Measurements from ENCODE around the gene ZNF48.

The ZNF48 gene

GRCh38 chr16:30365200-30365599, 30.0 kb upstream of the ZNF48 start:
- no peak for DNase-seq (ENCODE audit: low read depth, low spot score)
- H3K36me3 ChIP-seq (ENCODE audit: insufficient read depth, low read length): peaks cover 25% of the 10 kb centered on the region; the same call in 1 of the 2 replicates
- no peaks in the 10 kb centered on the region for H3K9me3 ChIP-seq (ENCODE audit: low read depth, low read length)
- H3K9ac ChIP-seq (ENCODE audit: insufficient read length): no peak overlapping the region
- no peak for TF ChIP-seq EZH2 (IDR thresholded peaks at IDR 0.05)
- no peak for TF ChIP-seq FOXP2 (optimal IDR thresholded peaks at IDR 0.05; ENCODE audit: control extremely low read depth, extremely low read length, insufficient read depth)
- no peak for TF ChIP-seq POLR2AphosphoS5 (IDR thresholded peaks at IDR 0.05; ENCODE audit: borderline replicate concordance, low read depth, low read length)
- no peak overlapping the region for H3K27ac ChIP-seq
- no peak overlapping the region for H3K4me3 ChIP-seq

- Histone ChIP-seq H3K9ac (ENCODE audit: insufficient read length) (no peak overlapping the region), H3K27ac (no peak overlapping the region), H3K4me3 (no peak overlapping the region), H3K36me3 (ENCODE audit: insufficient read depth, low read length) (peaks cover 25% of the 10 kb centered on the region; the same call in 1 of the 2 replicates), H3K9me3 (ENCODE audit: low read depth, low read length) (no peaks in the 10 kb centered on the region)
- TF ChIP-seq POLR2AphosphoS5 (IDR thresholded peaks at IDR 0.05; ENCODE audit: borderline replicate concordance, low read depth, low read length) (no peak), EZH2 (IDR thresholded peaks at IDR 0.05) (no peak), FOXP2 (optimal IDR thresholded peaks at IDR 0.05; ENCODE audit: control extremely low read depth, extremely low read length, insufficient read depth) (no peak)
- DNase-seq (ENCODE audit: low read depth, low spot score): no peak
Observed at GRCh38 chr16:30366511-30366910, 28.7 kb upstream of the ZNF48 start.

GRCh38 chr16:30367349-30368009, 27.7 kb upstream of the ZNF48 start:
- no peak for DNase-seq (ENCODE audit: low read depth, low spot score)
- TF ChIP-seq EZH2 (IDR thresholded peaks at IDR 0.05): no peak
- no peak for TF ChIP-seq FOXP2 (optimal IDR thresholded peaks at IDR 0.05; ENCODE audit: control extremely low read depth, extremely low read length, insufficient read depth)
- TF ChIP-seq POLR2AphosphoS5 (IDR thresholded peaks at IDR 0.05; ENCODE audit: borderline replicate concordance, low read depth, low read length): no peak
- Histone ChIP-seq H3K9ac (ENCODE audit: insufficient read length) (peak overlapping the region; percentile 78), H3K9me3 (ENCODE audit: low read depth, low read length) (no peaks in the 10 kb centered on the region), H3K4me3 (peak overlapping the region; percentile 82), H3K27ac (no peak overlapping the region), H3K36me3 (ENCODE audit: insufficient read depth, low read length) (peaks cover 22% of the 10 kb centered on the region; the same call in 1 of the 2 replicates)

- Histone ChIP-seq H3K27ac (no peak overlapping the region), H3K9me3 (ENCODE audit: low read depth, low read length) (no peaks in the 10 kb centered on the region), H3K4me3 (peak overlapping the region; percentile 82), H3K9ac (ENCODE audit: insufficient read length) (peak overlapping the region; percentile 78), H3K36me3 (ENCODE audit: insufficient read depth, low read length) (peaks cover 16% of the 10 kb centered on the region; the same call in 1 of the 2 replicates)
- TF ChIP-seq EZH2 (IDR thresholded peaks at IDR 0.05) (no peak), FOXP2 (optimal IDR thresholded peaks at IDR 0.05; ENCODE audit: control extremely low read depth, extremely low read length, insufficient read depth) (no peak), POLR2AphosphoS5 (IDR thresholded peaks at IDR 0.05; ENCODE audit: borderline replicate concordance, low read depth, low read length) (no peak)
- DNase-seq (ENCODE audit: low read depth, low spot score): no peak
Observed at GRCh38 chr16:30368122-30368791, 27.0 kb upstream of the ZNF48 start.

GRCh38 chr16:30368792-30369090, 26.5 kb upstream of the ZNF48 start:
- Histone ChIP-seq H3K27ac (no peak overlapping the region), H3K9ac (ENCODE audit: insufficient read length) (peak overlapping the region; percentile 78), H3K36me3 (ENCODE audit: insufficient read depth, low read length) (peaks cover 16% of the 10 kb centered on the region; the same call in 1 of the 2 replicates), H3K9me3 (ENCODE audit: low read depth, low read length) (no peaks in the 10 kb centered on the region), H3K4me3 (peak overlapping the region; percentile 82)
- no peak for DNase-seq (ENCODE audit: low read depth, low spot score)
- no peak for TF ChIP-seq POLR2AphosphoS5 (IDR thresholded peaks at IDR 0.05; ENCODE audit: borderline replicate concordance, low read depth, low read length)
- no peak for TF ChIP-seq FOXP2 (optimal IDR thresholded peaks at IDR 0.05; ENCODE audit: control extremely low read depth, extremely low read length, insufficient read depth)
- no peak for TF ChIP-seq EZH2 (IDR thresholded peaks at IDR 0.05)

GRCh38 chr16:30369091-30369937, 25.9 kb upstream of the ZNF48 start:
- peaks cover 15% of the 10 kb centered on the region; the same call in 1 of the 2 replicates for H3K36me3 ChIP-seq (ENCODE audit: insufficient read depth, low read length)
- DNase-seq (ENCODE audit: low read depth, low spot score): no peak
- H3K4me3 ChIP-seq: peak overlapping the region; percentile 82
- no peaks in the 10 kb centered on the region for H3K9me3 ChIP-seq (ENCODE audit: low read depth, low read length)
- TF ChIP-seq EZH2 (IDR thresholded peaks at IDR 0.05) (no peak), POLR2AphosphoS5 (IDR thresholded peaks at IDR 0.05; ENCODE audit: borderline replicate concordance, low read depth, low read length) (no peak), FOXP2 (optimal IDR thresholded peaks at IDR 0.05; ENCODE audit: control extremely low read depth, extremely low read length, insufficient read depth) (no peak)
- H3K27ac ChIP-seq: no peak overlapping the region
- peak overlapping the region; percentile 78 for H3K9ac ChIP-seq (ENCODE audit: insufficient read length)

- peak overlapping the region; percentile 78 for H3K9ac ChIP-seq (ENCODE audit: insufficient read length)
- no peak for DNase-seq (ENCODE audit: low read depth, low spot score)
- peak overlapping the region; percentile 82 for H3K4me3 ChIP-seq
- peaks cover 9% of the 10 kb centered on the region; the same call in 1 of the 2 replicates for H3K36me3 ChIP-seq (ENCODE audit: insufficient read depth, low read length)
- H3K27ac ChIP-seq: no peak overlapping the region
- no peaks in the 10 kb centered on the region for H3K9me3 ChIP-seq (ENCODE audit: low read depth, low read length)
- TF ChIP-seq POLR2AphosphoS5 (IDR thresholded peaks at IDR 0.05; ENCODE audit: borderline replicate concordance, low read depth, low read length) (0 out of 2 replicates have a peak, but pooled peaks have one; percentile 17), FOXP2 (optimal IDR thresholded peaks at IDR 0.05; ENCODE audit: control extremely low read depth, extremely low read length, insufficient read depth) (no peak), EZH2 (IDR thresholded peaks at IDR 0.05) (no peak)
Observed at GRCh38 chr16:30369938-30370455, 25.2 kb upstream of the ZNF48 start.
